Activated naive CD4-positive, alpha-beta T cell treated with anti-CD3 and anti-CD28 coated beads, Interleukin-2, amount 10 ng/mL, durations not matched to agents 7 days and 5 days (primary cell): Measurements from ENCODE around the gene PITPNC1.
"Not testable (repeated sequence)": the region's sequence is repeated elsewhere in the genome, so short reads cannot be mapped to it uniquely, and the experiment has no call there.

Source experiments
- CTCF ChIA-PET: fragments of 350-600 bp; sonication (Branson Sonifier 250); formaldehyde crosslinking; loops from one replicate; lab custom pipeline; 2021; ENCODE audit warnings: antibody characterized with exemption; lab: Charles Lee
- DNase-seq: peaks from one replicate; pipeline ENCODE4 v3.0.0-alpha.2; 2020
- H3K27ac Mint-ChIP-seq: one replicate; pipeline ENCODE4 v1.8.0; 2021; ENCODE audit warnings: mild to moderate bottlenecking, moderate library complexity, mixed read lengths
- H3K27me3 Mint-ChIP-seq: one replicate; pipeline ENCODE4 v1.8.0; 2021; ENCODE audit warnings: mild to moderate bottlenecking, mixed read lengths
- H3K36me3 Mint-ChIP-seq: one replicate; pipeline ENCODE4 v1.8.0; 2021; ENCODE audit warnings: mixed read lengths
- H3K4me1 Mint-ChIP-seq: one replicate; pipeline ENCODE4 v1.8.0; 2021; ENCODE audit warnings: mixed read lengths
- H3K4me3 Mint-ChIP-seq: one replicate; pipeline ENCODE4 v1.8.0; 2021; ENCODE audit warnings: mild to moderate bottlenecking, moderate library complexity, mixed read lengths
- H3K9me3 Mint-ChIP-seq: one replicate; pipeline ENCODE4 v1.8.0; 2021; ENCODE audit warnings: mixed read lengths

The PITPNC1 gene

DNA sequence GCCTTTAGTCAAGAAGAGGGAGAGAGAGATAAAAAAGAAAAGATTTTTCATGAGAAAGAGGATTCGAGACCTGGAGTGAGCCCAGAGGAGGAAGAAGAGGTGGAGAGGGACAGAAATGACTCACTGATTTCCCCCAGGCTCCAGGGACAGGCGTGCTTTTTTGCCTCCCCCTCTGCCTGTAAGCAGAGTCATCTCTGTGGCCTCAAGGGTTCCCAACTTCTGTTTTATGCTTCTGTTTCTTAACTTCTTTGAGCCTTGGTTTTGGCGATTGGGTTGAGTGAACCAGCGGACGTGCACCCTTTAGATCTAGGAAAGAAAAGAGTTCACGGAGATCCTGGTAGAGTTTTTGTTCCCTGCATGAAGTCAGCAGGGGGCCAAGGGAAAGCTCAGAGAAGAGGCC is 192.8 kb downstream of the PITPNC1 start:
- CTCF ChIA-PET: no interaction called here
- no peak overlapping the region for H3K27ac Mint-ChIP-seq
- H3K4me3 Mint-ChIP-seq: no peak overlapping the region

GRCh38 chr17:67570797-67571196 is 193.7 kb downstream of the PITPNC1 start:
- no peak overlapping the region for H3K27ac Mint-ChIP-seq
- H3K4me1 Mint-ChIP-seq: peaks cover 3% of the 10 kb centered on the region
- CTCF ChIA-PET: no interaction called here
- H3K36me3 Mint-ChIP-seq: peaks cover 2% of the 10 kb centered on the region
- no peaks in the 10 kb centered on the region for H3K9me3 Mint-ChIP-seq
- no peak overlapping the region for H3K4me3 Mint-ChIP-seq
- H3K27me3 Mint-ChIP-seq: no peaks in the 10 kb centered on the region
- no peak for DNase-seq

More for the DNA sequence above, 192.8 kb downstream of the PITPNC1 start:
- no peaks in the 10 kb centered on the region for H3K27me3 Mint-ChIP-seq
- DNase-seq: no peak
- peaks cover 2% of the 10 kb centered on the region for H3K36me3 Mint-ChIP-seq
- H3K4me1 Mint-ChIP-seq: peaks cover 3% of the 10 kb centered on the region
- H3K9me3 Mint-ChIP-seq: no peaks in the 10 kb centered on the region

DNA sequence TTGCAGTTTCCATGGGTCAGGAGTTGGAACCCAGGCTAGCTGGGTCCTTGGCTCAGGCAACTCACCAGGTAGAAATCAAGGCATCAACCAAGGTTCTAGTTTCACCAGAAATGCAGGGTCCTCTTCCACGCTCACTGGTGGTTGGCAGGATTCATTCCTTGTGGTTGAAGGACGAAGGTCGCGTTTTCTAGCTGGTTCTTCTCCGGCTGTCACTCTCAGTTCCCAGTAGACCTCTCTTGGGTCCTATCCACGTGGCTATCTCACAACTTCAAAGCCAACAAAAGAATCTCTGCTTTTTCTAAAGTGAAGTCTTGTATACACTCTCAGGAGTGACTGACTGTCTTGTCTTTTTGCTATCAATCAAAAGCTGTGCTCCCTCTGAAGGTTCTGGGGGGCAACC is 194.4 kb downstream of the PITPNC1 start:
- Mint-ChIP-seq H3K27me3 (no peaks in the 10 kb centered on the region), H3K36me3 (peaks cover 2% of the 10 kb centered on the region), H3K4me1 (peaks cover 3% of the 10 kb centered on the region), H3K4me3 (no peak overlapping the region), H3K9me3 (no peaks in the 10 kb centered on the region), H3K27ac (no peak overlapping the region)
- CTCF ChIA-PET: no interaction called here
- DNase-seq: no peak

DNA sequence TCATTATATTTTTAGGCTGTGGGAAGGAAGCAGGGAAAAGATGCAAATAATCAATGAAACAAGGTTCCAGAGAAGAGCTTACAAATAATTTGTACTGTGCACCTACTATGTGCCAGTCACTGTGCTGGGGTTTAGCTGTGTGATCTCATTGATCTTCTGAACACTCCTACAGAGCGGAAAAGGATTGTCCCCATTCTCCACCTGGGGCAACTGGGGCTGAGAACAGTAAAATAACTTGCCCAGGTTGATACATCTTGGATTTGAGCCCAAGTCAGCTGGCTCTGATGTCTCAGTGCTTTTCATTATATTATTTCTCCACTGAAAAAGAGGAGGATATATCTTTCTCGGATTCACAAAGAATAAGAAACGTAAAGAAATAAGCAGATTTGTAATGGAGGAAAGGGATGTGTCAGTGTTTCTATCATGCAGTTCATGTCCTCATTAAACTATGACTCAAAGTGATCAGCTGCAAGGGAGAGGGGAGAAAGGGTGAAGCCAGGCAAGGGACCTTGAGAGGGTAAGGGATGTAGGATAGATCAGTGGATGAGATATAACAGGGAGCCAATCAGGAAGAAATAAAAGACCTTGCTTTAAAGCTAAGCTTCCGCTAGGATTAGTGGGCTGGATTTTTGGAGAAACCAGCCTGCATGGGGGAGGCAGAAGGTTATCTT is 197.0 kb downstream of the PITPNC1 start:
- CTCF ChIA-PET: no interaction called here

GRCh38 chr17:67574658-67575293 is 197.7 kb downstream of the PITPNC1 start:
- no peak for DNase-seq
- Mint-ChIP-seq H3K4me1 (peaks cover 3% of the 10 kb centered on the region), H3K4me3 (no peak overlapping the region), H3K36me3 (peaks cover 5% of the 10 kb centered on the region), H3K27me3 (no peaks in the 10 kb centered on the region), H3K27ac (no peak overlapping the region), H3K9me3 (no peaks in the 10 kb centered on the region)
- CTCF ChIA-PET: no interaction called here

More for the DNA sequence above, 197.0 kb downstream of the PITPNC1 start:
- no peak for DNase-seq
- Mint-ChIP-seq H3K4me1 (peaks cover 3% of the 10 kb centered on the region), H3K4me3 (no peak overlapping the region), H3K36me3 (peaks cover 5% of the 10 kb centered on the region), H3K27me3 (no peaks in the 10 kb centered on the region), H3K9me3 (no peaks in the 10 kb centered on the region), H3K27ac (no peak overlapping the region)

- Mint-ChIP-seq H3K4me3 (no peak overlapping the region), H3K36me3 (peaks cover 5% of the 10 kb centered on the region), H3K9me3 (no peaks in the 10 kb centered on the region), H3K4me1 (peaks cover 3% of the 10 kb centered on the region), H3K27me3 (no peaks in the 10 kb centered on the region), H3K27ac (no peak overlapping the region)
- no peak for DNase-seq
- CTCF ChIA-PET: no interaction called here
Measured at GRCh38 chr17:67575325-67575724, 198.2 kb downstream of the PITPNC1 start.

- DNase-seq: no peak
- H3K36me3 Mint-ChIP-seq: peaks cover 11% of the 10 kb centered on the region
- H3K4me3 Mint-ChIP-seq: no peak overlapping the region
- H3K4me1 Mint-ChIP-seq: peaks cover 3% of the 10 kb centered on the region
- H3K9me3 Mint-ChIP-seq: no peaks in the 10 kb centered on the region
- H3K27ac Mint-ChIP-seq: no peak overlapping the region
- CTCF ChIA-PET: interaction anchor here (1.0 to 1.3 kb wide), 2 partner anchors 197 to 200 kb away, joined by 3 read pairs; no protein-coding TSS in a partner anchor
- no peaks in the 10 kb centered on the region for H3K27me3 Mint-ChIP-seq
Measured at GRCh38 chr17:67576471-67577115, 199.5 kb downstream of the PITPNC1 start.

GRCh38 chr17:67577429-67578141 is 200.5 kb downstream of the PITPNC1 start:
- H3K36me3 Mint-ChIP-seq: peaks cover 15% of the 10 kb centered on the region
- CTCF ChIA-PET: interaction anchor here (1.0 kb wide), 1 partner anchor 201 kb away, joined by 3 read pairs; no protein-coding TSS in a partner anchor
- peaks cover 3% of the 10 kb centered on the region for H3K4me1 Mint-ChIP-seq
- no peak overlapping the region for H3K4me3 Mint-ChIP-seq
- no peaks in the 10 kb centered on the region for H3K27me3 Mint-ChIP-seq
- no peak overlapping the region for H3K27ac Mint-ChIP-seq
- no peaks in the 10 kb centered on the region for H3K9me3 Mint-ChIP-seq
- DNase-seq: no peak

DNA sequence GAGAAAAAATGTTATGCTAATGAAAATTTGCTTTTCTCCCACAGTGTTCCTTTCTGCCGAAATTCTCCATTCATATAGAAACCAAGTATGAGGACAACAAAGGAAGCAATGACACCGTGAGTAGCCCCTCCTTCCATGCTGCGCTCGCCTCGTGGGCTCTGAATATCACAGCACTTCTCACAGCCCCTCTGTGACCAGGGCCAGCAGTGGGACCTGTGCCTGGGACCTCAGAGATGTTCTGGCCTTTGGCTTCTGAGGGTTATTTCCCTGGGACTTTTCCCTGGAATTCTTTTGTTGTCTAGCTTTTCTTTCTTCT is 201.0 kb downstream of the PITPNC1 start:
- no peak overlapping the region for H3K4me3 Mint-ChIP-seq
- H3K27me3 Mint-ChIP-seq: no peaks in the 10 kb centered on the region
- DNase-seq: no peak
- CTCF ChIA-PET: no interaction called here
- peaks cover 2% of the 10 kb centered on the region for H3K4me1 Mint-ChIP-seq
- peaks cover 15% of the 10 kb centered on the region for H3K36me3 Mint-ChIP-seq
- no peak overlapping the region for H3K27ac Mint-ChIP-seq
- H3K9me3 Mint-ChIP-seq: no peaks in the 10 kb centered on the region

DNA sequence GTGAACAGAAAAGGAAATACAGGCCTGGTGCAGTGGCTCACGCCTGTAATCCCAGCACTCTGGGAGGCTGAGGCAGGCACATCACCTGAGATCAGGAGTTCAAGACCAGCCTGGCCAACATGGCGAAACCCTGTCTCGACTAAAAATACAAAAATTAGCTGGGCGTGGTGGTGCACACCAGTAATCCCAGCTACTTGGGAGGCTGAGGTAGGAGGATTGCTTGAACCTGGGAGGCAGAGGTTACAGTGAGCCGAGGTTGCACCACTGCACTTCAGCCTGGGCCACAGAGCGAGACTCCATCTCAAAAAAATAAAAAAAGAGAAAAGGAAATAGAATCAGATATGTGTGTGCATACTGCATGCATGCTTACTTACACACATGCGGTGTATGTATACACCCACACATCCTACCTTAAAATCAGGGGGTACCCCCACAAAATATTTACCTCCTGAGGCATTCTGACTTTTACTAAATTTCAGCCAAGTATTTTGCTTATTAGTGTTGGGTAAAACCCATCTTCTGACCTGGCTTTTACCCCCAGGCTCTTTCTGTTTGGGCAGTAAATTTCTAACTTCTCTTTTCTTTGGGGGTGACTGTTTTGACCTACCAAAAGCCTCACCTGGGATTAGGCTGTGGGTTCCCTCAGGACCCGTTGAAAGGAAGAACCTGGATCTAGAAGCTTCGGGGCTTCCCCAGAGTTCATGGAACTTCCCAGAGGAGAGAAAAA is 201.8 kb downstream of the PITPNC1 start:
- CTCF ChIA-PET, H3K4me3 Mint-ChIP-seq, H3K9me3 Mint-ChIP-seq, H3K4me1 Mint-ChIP-seq, H3K27me3 Mint-ChIP-seq, H3K27ac Mint-ChIP-seq, DNase-seq: not testable (repeated sequence)
- H3K36me3 Mint-ChIP-seq: peaks cover 15% of the 10 kb centered on the region

- DNase-seq: no peak
- Mint-ChIP-seq H3K4me1 (no peaks in the 10 kb centered on the region), H3K4me3 (no peak overlapping the region), H3K36me3 (peaks cover 30% of the 10 kb centered on the region), H3K9me3 (no peaks in the 10 kb centered on the region), H3K27ac (no peak overlapping the region), H3K27me3 (no peaks in the 10 kb centered on the region)
- CTCF ChIA-PET: interaction anchor here (0.6 kb wide), 1 partner anchor 207 kb away, joined by 4 read pairs; no protein-coding TSS in a partner anchor
Measured at GRCh38 chr17:67582673-67583081, 205.6 kb downstream of the PITPNC1 start.

DNA sequence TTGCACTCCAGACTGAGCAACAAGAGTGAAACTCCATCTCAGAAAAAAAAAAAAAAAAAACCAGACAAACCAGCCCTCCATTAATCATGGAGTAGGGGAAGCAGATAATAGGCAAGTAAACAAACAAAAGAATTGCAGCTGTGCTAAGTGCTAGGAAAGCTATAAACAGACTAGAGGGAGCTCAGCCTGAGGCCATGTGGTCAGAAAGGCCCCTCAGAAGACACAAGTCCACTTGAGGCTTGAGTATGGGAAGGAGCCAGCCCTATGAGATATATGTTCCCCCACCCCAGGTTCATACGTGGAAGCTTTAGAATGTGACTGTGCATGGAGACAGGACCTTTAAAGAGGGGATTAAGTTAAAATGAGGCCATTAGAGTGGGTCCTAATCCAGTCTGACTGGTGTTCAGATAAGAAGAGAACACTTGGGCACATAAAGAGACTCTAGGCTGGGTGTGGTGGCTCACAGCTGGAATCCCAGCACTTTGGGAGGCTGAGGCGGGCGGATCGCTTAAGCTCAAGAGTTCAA is 208.1 kb downstream of the PITPNC1 start:
- no peaks in the 10 kb centered on the region for H3K27me3 Mint-ChIP-seq
- H3K9me3 Mint-ChIP-seq: no peaks in the 10 kb centered on the region
- no peak overlapping the region for H3K27ac Mint-ChIP-seq
- peaks cover 28% of the 10 kb centered on the region for H3K36me3 Mint-ChIP-seq
- CTCF ChIA-PET: interaction anchor here (0.9 kb wide), 1 partner anchor 17 kb away, joined by 3 read pairs; no protein-coding TSS in a partner anchor
- no peak overlapping the region for H3K4me3 Mint-ChIP-seq
- no peaks in the 10 kb centered on the region for H3K4me1 Mint-ChIP-seq
- no peak for DNase-seq

- Mint-ChIP-seq H3K4me1 (no peaks in the 10 kb centered on the region), H3K27ac (no peak overlapping the region), H3K9me3 (no peaks in the 10 kb centered on the region), H3K36me3 (peaks cover 27% of the 10 kb centered on the region), H3K4me3 (no peak overlapping the region), H3K27me3 (no peaks in the 10 kb centered on the region)
- CTCF ChIA-PET: no interaction called here
- DNase-seq: no peak
Measured at GRCh38 chr17:67588326-67588725, 211.2 kb downstream of the PITPNC1 start.
